Progenitor cell of endocrine pancreas (in vitro differentiated cells): ENCODE data around the gene CORO6. TPM values are rescaled to one million over a fixed set of nuclear protein-coding genes. Genes with fewer than 3 reads are reported as not detected.

Source experiments
- DNase-seq: peaks from one replicate; pipeline ENCODE4 v3.0.0; 2021; ENCODE audit warnings: low spot score; ENCODE audit not compliant: unreplicated experiment
- H3K27ac Mint-ChIP-seq: 2 replicates; pipeline ENCODE4 v1.8.0; 2021; ENCODE audit warnings: mild to moderate bottlenecking, moderate library complexity, mixed read lengths
- H3K27me3 Mint-ChIP-seq: 2 replicates; pipeline ENCODE4 v1.8.0; 2021; ENCODE audit warnings: mixed read lengths
- H3K36me3 Mint-ChIP-seq: 2 replicates; pipeline ENCODE4 v1.8.0; 2022; ENCODE audit warnings: mixed read lengths; ENCODE audit not compliant: insufficient read depth
- H3K4me1 Mint-ChIP-seq: 2 replicates; pipeline ENCODE4 v1.8.0; 2021; ENCODE audit warnings: low read depth, mixed read lengths
- H3K4me3 Mint-ChIP-seq: 2 replicates; pipeline ENCODE4 v1.8.0; 2021; ENCODE audit warnings: low read depth, mild to moderate bottlenecking, moderate library complexity, mixed read lengths
- H3K9me3 Mint-ChIP-seq: 2 replicates; pipeline ENCODE4 v1.8.0; 2021; ENCODE audit warnings: low read depth, mixed read lengths
- total RNA-seq: library from RNA; stranded (reverse); gene quantifications from 2 replicates; pipeline ENCODE4 v1.2.1, GENCODE V29; 2021
- TF ChIP-seq, protein P1 (sequence below): fragments of 200-600 bp; sonication (generic); IDR thresholded peaks from one replicate; pipeline ENCODE4 v1.5.0; 2021; ENCODE audit warnings: antibody characterized with exemption, mild to moderate bottlenecking; ENCODE audit not compliant: unreplicated experiment

The CORO6 gene
- total RNA-seq, 1 donor from 2014 or later = not detected

GRCh38 chr17:29572691-29573557 is 49.8 kb downstream of the CORO6 start:
- peaks cover 11% of the 10 kb centered on the region for H3K27me3 Mint-ChIP-seq
- H3K27ac Mint-ChIP-seq = no peak overlapping the region

GRCh38 chr17:29571883-29572681 is 50.6 kb downstream of the CORO6 start:
- Mint-ChIP-seq H3K36me3 (peaks cover 7% of the 10 kb centered on the region), H3K27me3 (peaks cover 11% of the 10 kb centered on the region), H3K9me3 (no peaks in the 10 kb centered on the region), H3K4me3 (no peak overlapping the region), H3K27ac (no peak overlapping the region), H3K4me1 (peaks cover 17% of the 10 kb centered on the region)
- TF ChIP-seq, protein P1, sequence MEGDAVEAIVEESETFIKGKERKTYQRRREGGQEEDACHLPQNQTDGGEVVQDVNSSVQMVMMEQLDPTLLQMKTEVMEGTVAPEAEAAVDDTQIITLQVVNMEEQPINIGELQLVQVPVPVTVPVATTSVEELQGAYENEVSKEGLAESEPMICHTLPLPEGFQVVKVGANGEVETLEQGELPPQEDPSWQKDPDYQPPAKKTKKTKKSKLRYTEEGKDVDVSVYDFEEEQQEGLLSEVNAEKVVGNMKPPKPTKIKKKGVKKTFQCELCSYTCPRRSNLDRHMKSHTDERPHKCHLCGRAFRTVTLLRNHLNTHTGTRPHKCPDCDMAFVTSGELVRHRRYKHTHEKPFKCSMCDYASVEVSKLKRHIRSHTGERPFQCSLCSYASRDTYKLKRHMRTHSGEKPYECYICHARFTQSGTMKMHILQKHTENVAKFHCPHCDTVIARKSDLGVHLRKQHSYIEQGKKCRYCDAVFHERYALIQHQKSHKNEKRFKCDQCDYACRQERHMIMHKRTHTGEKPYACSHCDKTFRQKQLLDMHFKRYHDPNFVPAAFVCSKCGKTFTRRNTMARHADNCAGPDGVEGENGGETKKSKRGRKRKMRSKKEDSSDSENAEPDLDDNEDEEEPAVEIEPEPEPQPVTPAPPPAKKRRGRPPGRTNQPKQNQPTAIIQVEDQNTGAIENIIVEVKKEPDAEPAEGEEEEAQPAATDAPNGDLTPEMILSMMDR = no peak
- no peak for DNase-seq

More at GRCh38 chr17:29572691-29573557, 49.8 kb downstream of the CORO6 start:
- Mint-ChIP-seq H3K9me3 (no peaks in the 10 kb centered on the region), H3K4me3 (no peak overlapping the region), H3K4me1 (peaks cover 17% of the 10 kb centered on the region), H3K36me3 (peaks cover 9% of the 10 kb centered on the region)
- TF ChIP-seq, protein P1 = peak; percentile 82
- peak; percentile 59 for DNase-seq

GRCh38 chr17:29571486-29571882 is 51.2 kb downstream of the CORO6 start:
- no peak for DNase-seq
- H3K4me3 Mint-ChIP-seq = no peak overlapping the region
- TF ChIP-seq, protein P1 = no peak

GRCh38 chr17:29570521-29570920 is 52.2 kb downstream of the CORO6 start:
- TF ChIP-seq, protein P1 = no peak
- Mint-ChIP-seq H3K4me1 (peaks cover 21% of the 10 kb centered on the region), H3K27ac (no peak overlapping the region), H3K27me3 (peaks cover 19% of the 10 kb centered on the region), H3K9me3 (no peaks in the 10 kb centered on the region), H3K36me3 (peaks cover 7% of the 10 kb centered on the region), H3K4me3 (peak overlapping the region; percentile 48)
- no peak for DNase-seq

More at GRCh38 chr17:29571486-29571882, 51.2 kb downstream of the CORO6 start:
- H3K36me3 Mint-ChIP-seq = peaks cover 7% of the 10 kb centered on the region
- no peaks in the 10 kb centered on the region for H3K9me3 Mint-ChIP-seq
- peaks cover 11% of the 10 kb centered on the region for H3K27me3 Mint-ChIP-seq
- H3K4me1 Mint-ChIP-seq = peaks cover 17% of the 10 kb centered on the region
- no peak overlapping the region for H3K27ac Mint-ChIP-seq

- peak overlapping the region; percentile 86 for H3K27ac Mint-ChIP-seq
- peaks cover 13% of the 10 kb centered on the region for H3K4me1 Mint-ChIP-seq
- peaks cover 5% of the 10 kb centered on the region for H3K36me3 Mint-ChIP-seq
- H3K27me3 Mint-ChIP-seq = peaks cover 24% of the 10 kb centered on the region
- peak overlapping the region; percentile 82 for H3K4me3 Mint-ChIP-seq
- no peaks in the 10 kb centered on the region for H3K9me3 Mint-ChIP-seq
- TF ChIP-seq, protein P1 = no peak
- no peak for DNase-seq
Measured at GRCh38 chr17:29569245-29569950, 53.3 kb downstream of the CORO6 start.
